Measurements from ENCODE around the gene NKRF.

The NKRF gene

GRCh38 chrX:119607018-119607389, 780 bp upstream of the NKRF start:
- no peak for DNase-seq

- DNase-seq: peak in 4 of 5 experiments; percentile 16 to 61 (median 30)
Observed at GRCh38 chrX:119605464-119606279, 552 bp downstream of the NKRF start.

GRCh38 chrX:119604766-119605463, 1.3 kb downstream of the NKRF start:
- peak in 1 of 5 experiments; percentile 23 for DNase-seq

- no peak for DNase-seq
Observed at GRCh38 chrX:119602701-119603255, 3.4 kb downstream of the NKRF start.

- no peak for DNase-seq
Observed at GRCh38 chrX:119589810-119590209, 16.4 kb downstream of the NKRF start.

GRCh38 chrX:119583431-119584059, 22.7 kb downstream of the NKRF start:
- peak in 1 of 5 experiments; percentile 8 for DNase-seq

- no peak for DNase-seq
Observed at GRCh38 chrX:119579414-119579813, 26.8 kb downstream of the NKRF start.

GRCh38 chrX:119574394-119575266, 31.6 kb downstream of the NKRF start, which contains the start of gene UBE2A:
TSS of gene UBE2A (plus strand) at chrX:119574563. CDS start at chrX:119574712, 149 bp downstream.
- peak; percentile 72 to 95 (median 82) for DNase-seq

- DNase-seq: peak in 2 of 5 experiments; percentile 0 to 30
Observed at GRCh38 chrX:119573840-119574393, 32.3 kb downstream of the NKRF start.

GRCh38 chrX:119573222-119573621, 33.0 kb downstream of the NKRF start:
- DNase-seq: no peak

GRCh38 chrX:119570351-119570835, 35.8 kb downstream of the NKRF start:
- DNase-seq: no peak

- DNase-seq: peak; percentile 40 to 95 (median 76)
Observed at GRCh38 chrX:119565107-119565663, 41.0 kb downstream of the NKRF start, which contains the start of gene STEEP1. TSS of gene STEEP1 (minus strand) at chrX:119565409. CDS start at chrX:119565355, 54 bp downstream.

- no peak for DNase-seq
Observed at GRCh38 chrX:119552508-119552907, 53.7 kb downstream of the NKRF start.

GRCh38 chrX:119549327-119550016, 56.8 kb downstream of the NKRF start:
- no peak for DNase-seq

- DNase-seq: no peak
Observed at GRCh38 chrX:119541188-119541587, 65.0 kb downstream of the NKRF start.

- peak in 1 of 5 experiments; percentile 1 for DNase-seq
Observed at GRCh38 chrX:119539872-119540271, 66.4 kb downstream of the NKRF start.
